ENCODE data around the gene PCBP2.

The PCBP2 gene

DNA sequence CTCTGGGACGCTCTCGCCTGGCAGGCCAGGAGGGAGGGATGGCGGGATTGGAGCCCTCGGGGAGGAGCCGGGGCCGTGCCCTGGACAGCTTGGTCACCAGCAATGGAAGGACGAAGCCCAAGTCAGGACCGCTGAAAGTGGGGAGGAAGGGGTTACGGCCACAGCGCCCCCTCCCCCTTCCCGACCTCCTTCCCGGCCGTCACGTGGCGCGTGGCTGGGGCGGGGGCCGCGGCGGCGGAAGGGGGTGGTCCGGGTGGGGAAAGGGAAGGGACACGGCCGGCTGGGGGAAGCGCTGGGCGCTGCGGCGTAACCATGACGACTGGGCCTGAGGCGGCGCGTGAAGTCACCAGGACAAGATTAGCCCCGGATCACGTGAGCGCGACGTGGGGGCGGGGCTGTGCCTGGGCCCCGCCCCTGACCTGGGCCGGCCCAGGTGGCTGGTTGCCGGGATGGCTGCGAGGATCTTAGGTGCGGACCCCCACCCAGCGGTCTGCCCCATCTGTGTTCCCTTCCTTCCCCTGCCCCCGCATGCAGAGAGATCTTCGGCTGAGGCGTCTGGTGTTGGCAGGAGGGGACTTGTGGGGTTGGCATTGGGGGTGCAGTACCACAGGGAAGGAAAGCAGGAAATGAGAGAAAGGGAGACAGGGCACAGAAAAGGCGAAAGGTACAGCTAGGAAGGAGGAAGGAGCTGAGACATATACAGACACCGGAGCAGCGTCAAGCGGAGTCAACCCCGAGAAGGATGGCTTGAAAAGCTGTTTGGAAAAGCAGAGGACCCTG, 41.1 kb downstream of the PCBP2 start:
- peak overlapping the region; percentile 64 for H3K4me3 ChIP-seq (IDR thresholded peaks at IDR 0.05; ENCODE audit: insufficient read depth, low read depth, low read length)
- H3K79me2 ChIP-seq (ENCODE audit: insufficient read depth, low read depth) = no peaks in the 10 kb centered on the region
- H3K27me3 ChIP-seq (ENCODE audit: insufficient read depth, low read depth) = no peaks in the 10 kb centered on the region
- peak overlapping the region; percentile 54 for H3K9ac ChIP-seq
- H4K20me1 ChIP-seq (ENCODE audit: insufficient read depth) = no peaks in the 10 kb centered on the region
- peak overlapping the region; percentile 98 for H3K4me2 ChIP-seq
- H3K4me1 ChIP-seq (ENCODE audit: low read depth, poor library complexity, severe bottlenecking) = peaks cover 40% of the 10 kb centered on the region
- H2AFZ ChIP-seq (ENCODE audit: low read depth) = peak overlapping the region; percentile 90
- TF ChIP-seq, protein P1, sequence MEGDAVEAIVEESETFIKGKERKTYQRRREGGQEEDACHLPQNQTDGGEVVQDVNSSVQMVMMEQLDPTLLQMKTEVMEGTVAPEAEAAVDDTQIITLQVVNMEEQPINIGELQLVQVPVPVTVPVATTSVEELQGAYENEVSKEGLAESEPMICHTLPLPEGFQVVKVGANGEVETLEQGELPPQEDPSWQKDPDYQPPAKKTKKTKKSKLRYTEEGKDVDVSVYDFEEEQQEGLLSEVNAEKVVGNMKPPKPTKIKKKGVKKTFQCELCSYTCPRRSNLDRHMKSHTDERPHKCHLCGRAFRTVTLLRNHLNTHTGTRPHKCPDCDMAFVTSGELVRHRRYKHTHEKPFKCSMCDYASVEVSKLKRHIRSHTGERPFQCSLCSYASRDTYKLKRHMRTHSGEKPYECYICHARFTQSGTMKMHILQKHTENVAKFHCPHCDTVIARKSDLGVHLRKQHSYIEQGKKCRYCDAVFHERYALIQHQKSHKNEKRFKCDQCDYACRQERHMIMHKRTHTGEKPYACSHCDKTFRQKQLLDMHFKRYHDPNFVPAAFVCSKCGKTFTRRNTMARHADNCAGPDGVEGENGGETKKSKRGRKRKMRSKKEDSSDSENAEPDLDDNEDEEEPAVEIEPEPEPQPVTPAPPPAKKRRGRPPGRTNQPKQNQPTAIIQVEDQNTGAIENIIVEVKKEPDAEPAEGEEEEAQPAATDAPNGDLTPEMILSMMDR (conservative IDR thresholded peaks at IDR 0.05; ENCODE audit: low read depth, low read length) = no peak; the same call in 1 of the 2 replicates
- no peaks in the 10 kb centered on the region for H3K36me3 ChIP-seq (ENCODE audit: insufficient read depth)
- peak overlapping the region; percentile 50 for H3K27ac ChIP-seq

DNA sequence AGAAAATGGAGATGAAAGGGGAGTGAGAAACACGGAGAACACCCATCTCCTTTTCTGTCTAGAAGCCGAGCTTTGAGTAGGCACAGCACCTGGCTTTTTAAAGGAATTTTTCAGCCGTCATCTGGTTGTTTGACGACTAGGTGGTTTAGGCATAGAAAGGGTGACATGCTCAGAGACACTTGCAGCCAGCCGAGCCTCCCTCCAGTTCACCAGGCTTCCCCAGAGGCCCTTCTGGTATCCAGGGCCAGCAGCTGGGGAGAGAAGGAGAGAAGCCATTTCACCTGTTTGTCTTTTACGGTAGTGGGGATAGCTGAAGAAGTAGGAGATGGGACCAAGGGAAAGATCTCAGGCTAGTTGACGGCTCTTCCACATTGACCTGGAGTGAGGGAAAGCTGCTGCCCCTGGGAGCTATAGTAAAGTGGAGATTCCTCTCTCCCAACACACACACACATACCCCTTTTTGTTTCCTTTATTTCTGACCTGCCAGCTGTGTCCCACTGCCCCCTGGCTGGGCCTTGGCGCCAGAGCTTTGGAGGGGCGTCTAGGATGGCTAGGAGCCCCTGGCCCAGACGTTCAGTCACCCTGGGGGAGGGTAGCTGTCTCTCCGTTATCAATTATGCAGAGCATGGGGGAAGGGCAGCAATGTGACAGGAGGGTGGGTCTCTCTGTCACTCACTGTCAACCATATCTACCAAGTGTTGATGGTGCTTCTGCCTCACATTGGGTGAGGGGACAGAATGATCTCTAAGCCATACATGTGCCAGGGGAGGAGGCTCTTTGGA, 41.9 kb downstream of the PCBP2 start:
- peak overlapping the region; percentile 50 for H3K27ac ChIP-seq
- peak overlapping the region; percentile 64 for H3K4me3 ChIP-seq (IDR thresholded peaks at IDR 0.05; ENCODE audit: insufficient read depth, low read depth, low read length)
- no peaks in the 10 kb centered on the region for H3K36me3 ChIP-seq (ENCODE audit: insufficient read depth)
- peak overlapping the region; percentile 98 for H3K4me2 ChIP-seq
- peak overlapping the region; percentile 90 for H2AFZ ChIP-seq (ENCODE audit: low read depth)
- no peaks in the 10 kb centered on the region for H3K79me2 ChIP-seq (ENCODE audit: insufficient read depth, low read depth)
- peaks cover 40% of the 10 kb centered on the region for H3K4me1 ChIP-seq (ENCODE audit: low read depth, poor library complexity, severe bottlenecking)
- peak overlapping the region; percentile 54; the same call in 1 of the 2 replicates for H3K9ac ChIP-seq
- H4K20me1 ChIP-seq (ENCODE audit: insufficient read depth) = no peaks in the 10 kb centered on the region
- no peaks in the 10 kb centered on the region for H3K27me3 ChIP-seq (ENCODE audit: insufficient read depth, low read depth)
- TF ChIP-seq, protein P1 (conservative IDR thresholded peaks at IDR 0.05; ENCODE audit: low read depth, low read length) = no peak

DNA sequence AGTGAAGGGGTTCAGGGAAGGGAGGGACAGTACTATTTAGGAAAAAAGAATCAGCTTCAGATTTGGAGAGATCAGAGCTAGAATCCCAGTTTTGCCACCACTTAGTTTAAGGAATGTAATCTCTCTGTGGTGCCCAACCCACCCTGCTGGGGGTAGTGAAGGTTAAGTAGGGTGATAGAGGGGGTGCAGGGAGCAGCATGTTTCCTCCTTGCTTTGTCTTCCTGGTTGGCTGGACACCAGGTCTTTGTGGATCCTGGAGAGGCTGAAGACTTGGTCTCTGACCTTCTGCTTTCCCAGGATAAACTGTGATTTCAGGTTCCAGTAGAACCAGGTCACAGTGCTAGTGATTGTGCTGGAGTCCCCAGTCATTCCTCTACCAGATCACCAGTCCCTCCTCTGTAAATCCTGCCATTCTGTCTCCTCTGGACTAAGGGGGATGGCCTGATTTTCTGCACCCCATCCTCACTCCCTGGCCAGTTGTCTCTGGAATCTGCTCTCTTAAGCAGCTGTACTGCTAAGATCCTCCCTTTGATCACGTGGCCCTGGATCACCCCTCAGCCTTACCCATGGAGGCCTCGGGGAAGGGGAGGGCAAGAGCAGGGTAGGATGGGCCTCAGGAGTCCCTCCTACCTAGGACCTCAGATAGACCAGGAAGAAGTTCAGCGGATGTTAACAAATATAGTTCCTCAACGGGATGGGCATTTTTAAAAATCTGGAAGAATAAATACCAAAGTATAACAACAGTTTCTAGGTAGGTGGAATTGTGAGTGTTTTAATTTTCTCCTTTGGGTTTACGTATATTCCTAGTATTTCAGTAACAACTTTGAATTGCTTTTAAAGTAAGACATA, 44.2 kb downstream of the PCBP2 start:
- Histone ChIP-seq H3K4me1 (ENCODE audit: low read depth, poor library complexity, severe bottlenecking) (peaks cover 48% of the 10 kb centered on the region), H3K27ac (no peak overlapping the region), H4K20me1 (ENCODE audit: insufficient read depth) (no peaks in the 10 kb centered on the region), H2AFZ (ENCODE audit: low read depth) (no peak overlapping the region), H3K4me3 (IDR thresholded peaks at IDR 0.05; ENCODE audit: insufficient read depth, low read depth, low read length) (no peak overlapping the region), H3K4me2 (no peak overlapping the region; the same call in 1 of the 2 replicates), H3K9ac (no peak overlapping the region), H3K79me2 (ENCODE audit: insufficient read depth, low read depth) (no peaks in the 10 kb centered on the region), H3K36me3 (ENCODE audit: insufficient read depth) (no peaks in the 10 kb centered on the region), H3K27me3 (ENCODE audit: insufficient read depth, low read depth) (no peaks in the 10 kb centered on the region)
- TF ChIP-seq, protein P1 (conservative IDR thresholded peaks at IDR 0.05; ENCODE audit: low read depth, low read length) = no peak

DNA sequence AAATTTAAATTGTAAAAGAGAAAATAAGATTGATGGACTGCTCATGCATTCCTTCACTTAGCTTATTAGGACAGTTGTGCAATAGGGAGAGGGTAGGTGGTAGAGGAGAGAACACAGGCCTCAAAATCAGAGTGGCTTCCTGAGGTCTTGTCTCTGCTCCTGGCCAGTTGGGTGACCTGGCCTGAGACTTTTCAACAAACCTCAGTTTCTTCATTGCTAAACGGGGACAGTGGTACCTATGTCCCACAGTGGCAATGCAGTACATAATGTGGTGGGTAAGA, 44.8 kb downstream of the PCBP2 start:
- no peak overlapping the region for H3K4me2 ChIP-seq
- H2AFZ ChIP-seq (ENCODE audit: low read depth) = no peak overlapping the region
- H3K27me3 ChIP-seq (ENCODE audit: insufficient read depth, low read depth) = no peaks in the 10 kb centered on the region
- no peak overlapping the region for H3K27ac ChIP-seq
- no peaks in the 10 kb centered on the region for H3K36me3 ChIP-seq (ENCODE audit: insufficient read depth)
- H3K79me2 ChIP-seq (ENCODE audit: insufficient read depth, low read depth) = peaks cover 3% of the 10 kb centered on the region
- H3K4me3 ChIP-seq (IDR thresholded peaks at IDR 0.05; ENCODE audit: insufficient read depth, low read depth, low read length) = no peak overlapping the region
- no peak overlapping the region for H3K9ac ChIP-seq
- H3K4me1 ChIP-seq (ENCODE audit: low read depth, poor library complexity, severe bottlenecking) = peaks cover 49% of the 10 kb centered on the region
- H4K20me1 ChIP-seq (ENCODE audit: insufficient read depth) = no peaks in the 10 kb centered on the region
- TF ChIP-seq, protein P1 (conservative IDR thresholded peaks at IDR 0.05; ENCODE audit: low read depth, low read length) = no peak
